Activated CD4-positive, alpha-beta T cell treated with anti-CD3 and anti-CD28 coated beads, Interleukin-2, amount 50 U/mL, for 4 hours (primary cell): ENCODE results near the gene LRP1B.
"Not testable (repeated sequence)": the region's sequence is repeated elsewhere in the genome, so short reads cannot be mapped to it uniquely, and the experiment has no call there.

Source experiments
- DNase-seq, 2 experiments: peaks; one replicate each; pipeline ENCODE4 v3.0.0-alpha.2; 2020

The LRP1B gene

DNA sequence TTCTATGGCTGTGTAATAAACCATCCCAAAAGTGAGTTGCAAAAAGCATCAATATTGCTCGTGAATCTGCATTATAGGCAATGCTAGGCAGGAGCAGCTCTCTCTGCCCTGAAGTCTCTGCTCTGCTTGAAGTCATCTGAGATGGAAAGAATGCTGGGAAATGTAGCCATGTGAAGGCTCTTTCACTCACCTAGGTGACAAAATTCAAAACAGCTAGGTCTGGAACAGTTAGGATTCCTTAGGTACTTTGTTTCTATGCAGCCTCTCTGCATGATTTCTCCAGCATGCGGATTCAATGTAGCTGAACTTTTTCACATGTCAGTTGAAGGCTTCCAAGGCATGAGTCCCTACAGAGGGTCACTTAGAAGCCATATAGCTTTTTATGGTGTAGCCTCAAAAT is 1383.7 kb downstream of the LRP1B start:
- no peak for DNase-seq

DNA sequence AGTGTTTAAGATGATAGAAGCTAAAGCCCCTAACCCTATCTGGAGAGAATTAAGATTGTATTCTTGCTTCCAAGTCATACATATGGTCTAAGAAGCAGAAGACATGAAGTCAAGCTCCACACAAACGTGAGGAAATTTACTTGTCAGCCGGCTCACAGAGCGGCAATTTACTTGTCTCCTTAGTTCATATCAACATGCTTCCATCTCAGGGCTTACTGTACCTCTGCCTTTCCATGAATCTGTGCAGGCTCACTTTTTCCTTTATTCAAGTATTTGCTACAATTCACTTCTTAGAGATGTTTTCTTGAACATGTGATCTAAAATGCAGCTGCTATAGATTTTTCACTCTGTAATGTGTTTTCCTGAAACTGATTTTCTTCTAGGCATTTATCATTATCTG is 1386.4 kb downstream of the LRP1B start:
- no peak for DNase-seq

DNA sequence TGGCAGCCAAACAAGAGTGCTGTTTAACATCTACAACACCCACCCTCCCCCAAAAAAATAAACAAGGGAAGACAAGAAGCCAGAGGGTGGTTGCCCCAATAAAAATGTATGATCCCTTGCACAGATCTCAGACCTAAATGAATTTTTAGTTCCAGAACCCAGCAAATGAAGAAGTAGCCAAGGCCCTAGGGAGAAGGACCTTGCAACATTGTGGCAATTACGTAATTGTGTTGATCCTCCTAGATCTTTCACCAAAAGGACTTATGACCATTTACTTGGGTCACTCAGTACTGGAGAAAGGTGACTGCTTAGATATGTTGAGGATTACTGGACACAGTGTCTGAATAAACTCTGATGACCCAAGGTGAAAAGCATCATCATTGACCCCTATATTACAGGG is 1393.8 kb downstream of the LRP1B start:
- no peak for DNase-seq

- no peak for DNase-seq
Measured at GRCh38 chr2:140734992-140735391, 1395.8 kb downstream of the LRP1B start.

DNA sequence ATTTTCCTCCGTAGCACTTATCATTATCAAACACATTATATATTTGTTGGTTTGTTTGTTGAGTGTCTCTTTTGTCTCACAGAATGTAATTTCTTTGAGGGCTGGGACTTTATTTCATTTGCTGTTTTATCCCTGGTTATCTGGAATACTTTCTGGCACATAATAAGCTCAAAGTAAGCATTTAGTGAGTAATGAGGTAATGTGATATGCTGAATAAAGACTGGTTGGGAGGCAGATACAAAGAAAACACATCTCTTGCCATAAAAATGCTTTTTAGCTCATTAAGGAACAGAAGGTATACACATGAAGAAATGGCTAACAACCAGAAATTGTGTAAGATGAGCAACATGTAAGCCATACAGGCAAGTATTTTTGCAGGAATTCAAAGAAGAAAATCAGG is 1411.8 kb downstream of the LRP1B start:
- DNase-seq, result no peak

GRCh38 chr2:140717481-140717880 is 1413.3 kb downstream of the LRP1B start:
- no peak for DNase-seq

DNA sequence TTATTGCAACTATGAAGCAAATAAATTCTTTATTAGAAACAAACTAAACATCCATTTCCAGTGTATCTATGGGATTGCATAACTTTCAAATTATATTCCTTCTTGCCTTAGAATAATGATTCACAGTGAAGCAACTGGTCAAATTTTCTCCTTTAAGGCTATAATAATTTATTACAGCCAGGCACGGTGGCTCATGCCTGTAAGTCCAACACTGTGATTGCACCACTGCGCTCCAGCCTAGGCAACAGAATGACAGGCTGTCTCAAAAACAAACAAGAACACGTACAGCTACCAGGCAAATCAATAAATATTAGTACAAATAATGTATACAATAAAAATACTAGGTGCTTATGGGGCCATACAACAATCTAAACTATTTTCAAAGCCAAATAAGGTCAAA is 1416.2 kb downstream of the LRP1B start:
- no peak for DNase-seq

- no peak for DNase-seq
Measured at GRCh38 chr2:140711867-140712266, 1418.9 kb downstream of the LRP1B start.

DNA sequence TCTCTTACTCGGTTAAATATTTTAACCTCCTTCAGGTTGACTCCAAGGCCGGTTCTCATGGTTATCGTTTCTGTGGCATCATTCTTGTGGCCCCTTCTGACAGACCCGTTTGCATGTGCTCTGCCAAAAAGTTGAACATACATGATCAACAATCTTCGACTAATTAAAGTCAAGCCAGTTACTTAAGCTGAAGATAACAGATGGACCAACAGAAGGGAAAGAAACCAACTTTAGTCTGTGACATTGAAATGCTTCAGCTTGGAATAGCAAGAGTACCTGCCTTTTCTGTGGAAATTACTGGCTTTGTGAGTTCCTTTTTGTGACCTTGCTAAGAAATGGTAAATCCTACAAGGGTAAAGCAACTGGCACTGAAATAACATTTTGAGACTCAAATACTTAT is 1429.1 kb downstream of the LRP1B start:
- no peak for DNase-seq

- DNase-seq, result no peak
Measured at GRCh38 chr2:140698636-140699035, 1432.2 kb downstream of the LRP1B start.

- DNase-seq, result no peak
Measured at GRCh38 chr2:140696449-140696848, 1434.4 kb downstream of the LRP1B start.

DNA sequence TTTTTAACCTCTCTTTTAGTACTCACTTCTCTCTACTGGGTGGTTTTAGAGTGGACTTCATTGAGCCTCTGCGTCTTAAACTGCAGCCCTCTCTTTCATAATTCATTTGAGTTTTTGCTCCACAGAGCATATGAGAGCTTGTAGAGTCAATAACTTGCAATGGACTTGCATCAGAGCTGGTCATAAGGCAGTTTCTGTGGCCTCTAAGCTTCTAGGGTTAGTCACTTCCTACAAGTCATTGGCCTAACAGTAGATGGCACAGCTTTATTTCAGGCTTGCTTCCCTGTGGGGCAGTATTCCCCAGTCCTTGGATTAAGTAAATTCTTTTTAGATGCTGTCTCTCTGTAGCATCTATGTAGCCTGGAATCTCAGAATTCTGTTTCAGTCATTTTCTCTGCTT is 1435.7 kb downstream of the LRP1B start:
- no peak for DNase-seq

DNA sequence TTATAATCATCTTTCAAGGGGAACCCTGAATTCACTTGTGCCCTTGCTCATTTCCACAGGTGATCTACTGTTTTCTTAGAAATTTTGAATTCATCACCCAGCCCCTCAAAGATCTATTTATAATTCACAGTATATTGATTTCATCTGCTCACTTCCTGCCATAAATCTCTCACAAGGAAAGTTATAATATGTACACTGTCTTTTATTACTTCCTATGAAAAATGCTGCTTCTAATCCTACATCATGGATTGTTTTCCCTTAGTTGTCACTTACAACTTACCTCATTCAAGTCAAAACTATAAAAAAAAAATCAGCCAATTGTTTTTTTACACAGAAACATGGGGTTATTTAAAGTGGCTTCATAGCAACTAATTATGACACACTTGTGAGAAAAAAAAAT is 1443.0 kb downstream of the LRP1B start:
- DNase-seq, result no peak

- no peak for DNase-seq
Measured at GRCh38 chr2:140683658-140684057, 1447.2 kb downstream of the LRP1B start.

DNA sequence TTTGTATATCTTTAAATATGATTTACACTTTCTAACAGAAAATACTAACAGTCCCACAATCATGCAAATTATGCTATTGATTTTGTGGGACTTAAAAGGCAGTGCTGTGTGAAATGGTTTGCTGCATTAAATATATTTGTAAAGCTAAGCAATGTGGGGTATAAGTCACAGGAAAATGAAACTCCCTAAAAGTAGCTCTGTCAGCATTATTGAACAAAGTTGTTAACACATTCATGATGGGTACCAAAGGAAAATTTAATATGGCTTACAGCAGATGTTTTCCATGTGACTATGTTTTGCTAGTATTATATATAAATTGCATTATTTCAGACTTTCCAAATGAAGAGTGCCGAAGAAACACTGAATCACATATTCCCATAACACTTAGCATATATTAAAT is 1450.0 kb downstream of the LRP1B start:
- no peak for DNase-seq

GRCh38 chr2:140679752-140680151 is 1451.1 kb downstream of the LRP1B start:
- no peak for DNase-seq

DNA sequence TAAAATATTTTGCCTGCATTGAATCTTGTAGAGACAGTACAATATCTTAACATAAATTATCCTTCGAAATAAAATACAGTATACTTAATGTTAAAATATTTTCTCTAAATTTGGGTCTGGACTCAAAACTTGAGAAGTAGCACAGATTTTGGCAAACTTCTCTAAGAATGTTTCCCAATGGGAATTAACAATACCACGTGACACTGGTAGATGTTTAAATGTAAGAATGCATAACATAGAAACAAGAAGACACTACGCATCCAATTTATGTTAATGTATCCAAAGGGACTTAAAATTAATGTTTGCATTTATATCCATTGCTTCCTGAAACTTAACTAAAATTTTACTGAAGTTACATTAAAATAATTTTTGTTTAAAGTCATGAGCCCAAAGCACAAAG is 1460.9 kb downstream of the LRP1B start:
- DNase-seq, result no peak

GRCh38 chr2:140667203-140667602 is 1463.6 kb downstream of the LRP1B start:
- DNase-seq, result no peak

DNA sequence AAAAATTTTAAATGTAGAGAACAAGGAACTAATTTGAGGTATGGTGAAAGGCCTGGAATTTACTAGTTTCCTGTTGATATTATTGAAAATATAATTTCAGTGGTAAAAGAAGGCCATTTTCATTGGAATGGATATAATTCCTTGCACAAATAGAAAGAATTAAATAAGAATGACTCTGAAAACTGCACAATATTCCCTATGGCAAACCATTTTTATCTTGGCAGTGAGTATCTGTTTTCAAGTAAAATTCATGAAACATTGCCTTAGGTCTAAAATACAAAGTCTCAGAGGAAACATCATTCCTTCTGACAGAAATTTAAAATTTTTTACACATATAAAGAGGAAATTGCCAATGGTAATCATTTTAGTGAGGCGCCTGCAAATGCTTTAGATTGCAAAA is 1468.3 kb downstream of the LRP1B start:
- DNase-seq, result no peak

DNA sequence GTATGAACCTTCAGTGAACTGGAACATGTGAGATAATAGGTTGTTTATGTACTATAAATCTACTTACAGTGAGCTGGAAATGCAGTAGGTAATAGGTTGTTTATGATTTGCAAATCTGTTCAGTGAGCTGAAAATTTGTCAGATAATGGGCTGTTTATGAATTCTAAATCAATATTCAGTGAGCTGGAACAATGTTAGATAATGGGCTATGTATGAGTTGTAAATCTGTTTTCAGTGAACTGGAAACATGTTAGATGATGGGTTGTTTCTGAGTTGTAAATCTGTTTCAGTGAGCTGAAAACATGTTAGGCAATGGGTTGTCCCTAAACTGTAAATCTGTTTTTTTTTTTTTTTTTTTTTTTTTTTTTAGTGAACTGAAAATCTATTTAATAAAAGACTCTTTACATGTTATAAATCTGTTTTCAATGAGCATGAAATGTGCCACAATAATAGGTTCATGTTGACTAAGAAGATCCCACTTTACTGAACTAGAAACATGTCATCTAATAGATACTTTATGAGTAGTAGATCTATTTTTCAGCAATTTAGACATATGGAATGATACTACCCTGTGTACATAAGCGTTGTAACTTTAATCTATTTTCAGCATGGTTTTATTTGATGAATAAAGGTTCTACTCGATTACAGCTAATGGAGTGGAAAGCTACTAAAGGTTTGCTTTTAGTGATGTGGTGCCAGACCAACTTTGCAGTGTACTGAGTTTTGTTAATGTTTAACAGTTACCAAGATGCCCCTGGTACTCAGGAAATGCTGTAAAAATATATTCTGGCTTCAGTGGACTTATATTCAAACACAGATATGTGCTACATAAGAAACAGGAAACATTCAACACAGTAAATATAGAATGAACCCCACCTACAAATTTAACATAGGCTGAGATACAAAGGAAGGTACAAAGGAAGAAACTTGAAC is 1471.8 kb downstream of the LRP1B start:
- no peak for DNase-seq

DNA sequence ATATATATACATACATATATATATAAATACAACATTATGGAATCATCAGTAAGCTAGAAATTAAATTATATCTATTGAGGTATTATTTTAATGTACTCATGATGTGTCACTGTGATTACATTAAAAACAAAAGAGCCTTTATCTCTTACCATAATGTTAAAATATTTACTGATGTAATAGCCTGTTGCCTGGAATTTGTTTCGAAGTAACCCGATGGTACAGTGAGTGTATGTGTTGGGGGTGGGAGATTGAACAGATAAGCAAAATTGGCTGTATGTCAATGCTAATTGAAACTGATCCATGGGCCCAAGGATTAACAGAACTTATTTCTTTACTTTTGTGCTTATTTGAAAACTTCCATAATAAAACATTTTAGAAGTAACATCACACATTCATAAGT is 1473.2 kb downstream of the LRP1B start:
- DNase-seq, result no peak

- no peak for DNase-seq
Measured at GRCh38 chr2:140654565-140654964, 1476.3 kb downstream of the LRP1B start.

GRCh38 chr2:140650825-140651224 is 1480.0 kb downstream of the LRP1B start:
- DNase-seq, result no peak

DNA sequence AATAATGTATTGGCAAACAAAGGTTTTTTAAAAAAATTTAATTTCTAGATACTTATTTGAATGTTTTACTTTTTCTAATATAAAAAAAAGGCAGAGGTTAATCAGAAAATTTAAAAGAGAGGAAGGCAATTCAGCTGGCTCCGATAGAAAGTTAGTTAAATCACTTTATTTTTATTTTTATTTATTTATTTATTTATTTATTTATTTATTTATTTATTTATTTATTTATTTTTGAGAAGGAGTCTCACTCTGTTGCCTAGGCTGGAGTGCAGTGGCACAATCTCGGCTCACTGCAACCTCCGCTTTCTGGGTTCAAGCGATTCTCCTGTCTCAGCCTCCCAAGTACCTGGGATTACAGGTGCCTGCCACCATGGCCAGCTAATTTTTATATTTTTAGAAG is 1480.7 kb downstream of the LRP1B start:
- DNase-seq, result not testable (repeated sequence)

GRCh38 chr2:140648393-140648792 is 1482.4 kb downstream of the LRP1B start:
- DNase-seq, result no peak
